NCI-H187 (cell line): ENCODE measurements around the gene DPCD.
"Not testable (repeated sequence)": the region's sequence is repeated elsewhere in the genome, so short reads cannot be mapped to it uniquely, and the experiment has no call there.

Experiments used
- DNase-seq, 2 experiments: peaks; one replicate each; lab custom pipeline; 2025; lab: John Stamatoyannopoulos, UW

Gene DPCD

DNA sequence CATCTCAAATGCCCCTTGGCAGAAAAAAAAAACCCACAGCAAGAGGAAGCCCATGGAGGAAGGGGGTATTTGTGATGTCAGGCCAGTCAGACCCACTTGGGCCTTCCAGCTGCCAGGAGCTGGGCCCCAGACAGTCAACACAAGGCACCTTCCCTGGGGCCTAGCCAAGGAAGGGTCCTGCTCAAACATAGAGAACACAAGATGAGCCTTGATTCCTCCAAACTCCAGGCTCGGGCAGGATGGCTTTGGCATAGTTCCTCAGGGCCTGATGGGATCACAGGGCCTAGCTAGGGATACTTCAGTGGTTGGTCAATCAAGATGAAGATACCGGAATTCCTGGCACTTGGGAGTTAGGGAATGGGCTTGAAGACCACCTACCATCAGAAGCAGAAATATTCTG, 30.8 kb downstream of the DPCD start:
- no peak for DNase-seq

DNA sequence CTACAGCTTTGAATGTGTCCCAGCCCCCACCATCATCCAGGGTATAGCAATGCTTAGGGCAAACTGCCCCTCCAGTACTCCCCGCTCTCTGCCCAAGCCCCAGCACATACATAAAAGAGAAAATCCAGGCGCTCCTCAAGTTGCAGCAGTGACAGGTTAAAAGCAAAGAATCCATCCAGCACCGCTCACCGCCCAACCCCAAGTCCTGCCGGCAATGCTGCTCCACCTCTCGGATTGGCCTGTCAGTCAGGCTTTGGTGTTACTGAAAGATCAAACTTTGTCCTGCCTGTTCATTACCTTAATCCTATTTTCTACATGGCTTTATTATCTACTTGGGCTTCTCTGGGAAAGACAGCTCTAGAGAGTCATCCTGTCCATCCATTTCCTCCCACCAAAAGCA, 31.9 kb downstream of the DPCD start:
- no peak for DNase-seq

DNA sequence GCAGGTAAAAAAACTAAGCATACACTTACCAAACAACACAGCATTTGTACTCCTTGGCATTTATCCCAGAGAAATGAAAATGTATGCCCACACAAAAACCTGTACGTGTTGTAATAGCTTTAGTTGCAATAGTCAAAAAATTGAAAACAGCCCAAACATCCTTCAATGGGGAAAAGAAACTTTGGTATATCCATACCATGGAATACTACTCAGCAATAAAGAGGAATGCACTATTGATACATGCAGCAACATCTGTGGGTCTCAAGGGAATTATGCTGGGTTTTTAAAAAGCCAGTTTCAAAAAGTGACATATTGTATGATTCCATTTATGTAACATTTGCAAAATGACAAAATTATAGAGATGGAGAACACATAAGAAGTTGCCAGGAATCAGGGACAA, 35.4 kb downstream of the DPCD start:
- no peak for DNase-seq

GRCh38 chr10:101624526-101625102, 36.5 kb downstream of the DPCD start:
- DNase-seq: no peak

DNA sequence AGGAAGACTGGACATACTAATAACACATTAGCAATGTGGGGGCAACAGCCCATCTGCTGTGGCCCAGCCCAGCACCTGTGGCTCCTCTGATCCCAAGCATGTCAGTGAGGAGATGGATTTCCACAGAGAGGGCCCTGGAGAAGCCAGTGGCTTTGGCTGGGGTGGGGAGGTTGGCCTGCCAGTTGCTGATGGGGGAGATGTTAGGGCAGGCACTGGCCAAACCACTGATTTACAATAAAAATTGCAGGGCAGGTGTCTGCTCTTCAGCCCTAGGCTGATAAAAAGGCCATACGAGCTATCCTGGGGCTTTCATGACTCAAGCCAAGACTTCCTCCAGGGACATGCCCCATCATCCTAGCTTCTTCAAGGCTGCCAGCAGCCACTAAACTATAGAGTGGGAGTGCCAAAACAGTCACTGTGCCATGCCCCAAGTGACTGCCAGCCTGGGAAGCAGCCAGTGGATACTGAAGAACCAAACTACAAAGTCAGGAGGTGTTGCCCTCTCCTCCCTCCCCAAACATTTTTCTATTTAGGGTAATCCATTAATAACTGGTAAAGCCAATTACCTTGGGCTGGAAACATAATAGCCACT, 37.8 kb downstream of the DPCD start:
- DNase-seq: no peak

GRCh38 chr10:101629837-101630632, 41.9 kb downstream of the DPCD start:
- no peak for DNase-seq

DNA sequence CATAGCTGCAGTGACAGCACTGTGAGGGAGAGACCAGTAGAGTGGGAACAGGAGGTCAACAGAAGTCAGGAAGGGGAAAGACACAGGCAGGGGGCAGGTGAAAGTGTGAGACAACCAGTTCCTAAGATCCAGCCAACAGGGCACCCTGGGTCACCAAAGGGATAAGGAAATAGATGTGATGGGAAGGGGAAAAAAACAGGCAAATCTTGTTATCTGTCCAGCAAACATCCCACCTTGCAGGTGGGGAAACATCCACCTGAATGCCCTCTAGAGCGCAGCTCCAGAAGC, 42.5 kb downstream of the DPCD start:
- DNase-seq: no peak

DNA sequence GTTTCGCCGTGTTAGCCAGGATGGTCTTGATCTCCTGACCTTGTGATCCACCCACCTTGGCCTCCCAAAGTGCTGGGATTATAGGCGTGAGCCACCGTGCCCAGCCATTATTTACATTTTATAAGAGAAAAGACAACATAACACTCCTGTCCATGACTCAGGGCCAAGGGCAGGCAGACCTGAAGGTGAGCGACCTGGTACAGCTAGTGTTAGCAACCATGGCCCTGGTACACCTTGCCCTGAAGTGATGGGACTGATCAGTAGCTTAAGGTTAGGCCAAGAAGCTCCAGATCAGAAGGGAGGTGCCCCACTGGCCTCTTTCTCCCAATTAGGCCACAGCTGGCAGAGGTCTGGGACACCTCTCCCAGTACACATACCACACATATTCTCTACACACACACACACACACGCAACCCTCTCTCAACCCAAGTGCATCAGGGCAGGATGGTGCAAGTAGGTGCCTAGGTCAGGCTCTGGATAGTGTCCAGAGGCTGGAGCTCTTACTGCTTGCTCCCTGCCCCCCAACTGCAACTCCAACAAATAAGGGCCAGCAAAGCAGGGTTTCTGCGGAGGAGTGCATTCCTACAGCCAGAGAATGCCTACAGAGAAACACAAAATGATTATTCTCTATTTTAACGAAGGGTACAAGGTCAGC, 43.8 kb downstream of the DPCD start:
- DNase-seq: no peak

- not testable (repeated sequence) for DNase-seq
These were observed 45.4 kb downstream of the DPCD start for GRCh38 chr10:101633510-101633909.

DNA sequence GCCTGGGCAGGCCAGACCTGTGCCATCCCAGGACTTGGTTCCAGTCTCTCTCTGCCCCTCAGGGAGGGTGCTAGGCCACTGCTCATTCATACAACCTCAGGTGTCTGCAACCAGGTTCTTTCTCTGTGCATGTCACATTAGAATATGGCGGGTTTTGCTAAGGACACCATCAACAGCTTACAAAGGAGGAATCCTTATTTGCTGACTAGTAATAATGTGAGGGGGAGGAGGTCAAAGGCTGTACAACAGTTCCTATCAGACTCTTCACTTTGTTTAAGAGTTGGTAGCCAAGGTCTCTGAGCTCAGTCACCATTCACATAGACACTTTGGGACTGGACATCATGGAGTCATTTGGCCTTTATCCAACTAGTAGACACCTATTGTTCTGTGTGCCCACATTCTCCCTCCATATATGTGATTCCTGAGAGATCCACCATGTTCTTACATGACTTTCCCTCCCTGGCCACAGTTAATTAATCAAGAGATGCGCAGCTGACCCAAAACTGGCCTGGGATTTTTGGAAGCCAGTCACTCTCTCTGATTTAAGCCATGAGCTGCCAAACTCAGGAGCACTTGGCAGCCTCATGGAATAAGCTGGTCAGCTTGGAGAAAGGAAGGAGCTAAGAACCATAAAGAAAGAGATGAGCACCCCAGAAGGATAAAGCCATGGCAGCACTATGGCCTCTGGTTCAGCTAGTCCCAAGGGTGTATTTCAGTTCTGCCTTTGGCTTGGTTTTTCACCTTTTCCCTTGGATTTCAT, 51.2 kb downstream of the DPCD start:
- DNase-seq: no peak

GRCh38 chr10:101643546-101643945, 55.4 kb downstream of the DPCD start:
- DNase-seq: no peak

- no peak for DNase-seq
These were observed 55.9 kb downstream of the DPCD start for GRCh38 chr10:101644002-101644401.

DNA sequence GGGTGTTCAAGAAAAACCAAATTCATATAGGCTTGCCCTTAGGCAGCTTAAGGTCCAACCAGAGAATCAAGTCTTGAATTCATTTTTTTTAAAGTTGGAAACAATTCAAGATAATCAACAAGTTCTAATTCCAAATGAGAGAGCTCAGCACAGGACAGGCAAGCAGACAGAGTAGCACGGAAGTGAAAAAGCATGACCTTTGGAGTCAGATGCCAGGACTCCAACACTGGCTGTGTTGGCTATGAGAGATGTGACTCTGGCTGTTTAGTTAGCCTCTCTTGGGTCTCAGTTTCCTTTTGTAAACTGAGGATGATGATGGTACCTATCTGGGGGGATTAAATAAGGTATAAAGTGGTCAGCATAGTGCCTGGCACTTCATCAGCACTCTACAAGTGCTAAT, 57.5 kb downstream of the DPCD start:
- DNase-seq: no peak

DNA sequence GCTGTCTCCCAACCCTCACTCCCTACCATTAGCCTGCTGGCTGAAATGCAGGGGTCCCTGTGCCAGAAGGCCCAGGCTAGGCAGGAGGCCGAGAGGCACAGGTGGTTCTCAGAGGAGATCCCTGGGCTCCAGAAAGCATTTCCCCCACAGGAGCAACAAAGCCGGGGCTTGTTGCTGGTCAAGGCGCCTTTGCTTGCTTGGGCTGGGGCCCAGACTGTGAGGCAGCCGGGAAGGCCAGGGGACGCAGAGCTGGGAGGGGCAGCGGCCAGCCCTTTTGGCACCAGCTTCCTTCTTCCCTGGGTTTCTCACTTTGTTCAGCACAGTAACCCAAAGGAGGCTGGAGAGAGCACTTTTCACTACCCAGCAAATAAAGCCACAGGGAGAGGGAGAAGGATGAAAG, 58.2 kb downstream of the DPCD start:
- DNase-seq: no peak

DNA sequence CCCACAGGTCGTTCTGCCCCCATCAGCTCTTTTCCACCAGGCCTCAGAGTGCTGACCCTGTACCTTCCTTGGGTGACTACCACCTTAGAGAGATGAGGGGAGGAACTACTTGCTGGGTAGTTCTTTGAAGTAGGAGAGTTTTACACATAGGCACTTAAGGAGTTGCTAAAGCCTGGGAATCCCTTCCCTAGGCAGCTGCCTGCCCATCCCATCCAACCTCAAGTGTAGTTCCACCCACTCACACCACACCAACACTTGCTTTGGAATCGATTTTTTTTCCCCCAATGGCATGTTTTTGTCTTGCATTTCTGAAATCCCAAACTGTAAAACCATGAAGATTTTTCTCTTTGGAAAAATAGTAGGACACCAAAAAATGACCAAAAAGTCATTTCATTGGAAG, 59.1 kb downstream of the DPCD start:
- DNase-seq: no peak

DNA sequence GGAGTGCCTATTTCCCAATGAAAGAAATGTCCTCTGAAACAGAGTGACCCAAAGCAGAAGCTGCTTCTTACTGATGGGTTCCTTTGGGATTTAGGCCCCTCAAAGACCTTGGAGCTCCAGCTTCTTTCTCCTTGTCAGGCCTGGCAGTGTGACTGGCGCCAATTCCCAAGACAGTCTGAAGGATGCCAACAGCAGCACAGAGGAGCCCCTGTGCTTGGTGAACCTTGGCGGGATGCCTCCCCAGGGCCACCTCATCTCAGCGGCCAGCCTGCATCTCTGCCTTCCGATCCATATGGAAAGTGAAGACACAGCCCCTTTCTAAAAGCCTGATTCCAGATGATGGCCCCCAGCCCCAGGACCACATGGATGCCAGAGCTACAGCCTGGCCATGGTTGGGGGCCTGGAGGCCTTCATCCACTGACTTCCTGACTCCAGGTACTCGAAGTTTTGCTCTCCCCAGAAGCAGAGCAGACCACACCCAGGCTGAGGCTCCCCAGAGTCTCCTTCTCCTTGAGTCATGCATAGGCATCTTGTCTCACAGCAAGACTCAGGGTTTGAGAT, 61.5 kb downstream of the DPCD start:
- no peak for DNase-seq

GRCh38 chr10:101650863-101651262, 62.7 kb downstream of the DPCD start:
- no peak for DNase-seq

- DNase-seq: no peak
These were observed 63.2 kb downstream of the DPCD start for GRCh38 chr10:101651336-101651735.

DNA sequence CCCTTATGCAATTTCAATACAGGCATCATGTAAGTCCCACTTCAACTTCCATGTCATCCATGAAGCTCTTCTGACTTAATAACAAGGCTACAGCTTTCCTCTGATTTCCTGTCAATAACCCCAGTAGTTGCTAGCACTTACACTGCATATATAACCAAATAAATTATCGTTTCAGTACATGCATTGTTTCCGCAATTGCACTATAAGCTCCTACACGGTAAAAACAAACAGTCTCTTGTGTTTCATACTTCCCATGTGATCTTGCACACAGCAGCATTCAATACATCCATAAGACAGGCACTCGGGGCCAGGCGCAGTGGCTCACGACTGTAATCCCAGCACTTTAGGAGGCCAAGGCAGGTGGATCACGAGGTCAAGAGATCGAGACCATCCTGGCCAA, 65.4 kb downstream of the DPCD start:
- DNase-seq: no peak

DNA sequence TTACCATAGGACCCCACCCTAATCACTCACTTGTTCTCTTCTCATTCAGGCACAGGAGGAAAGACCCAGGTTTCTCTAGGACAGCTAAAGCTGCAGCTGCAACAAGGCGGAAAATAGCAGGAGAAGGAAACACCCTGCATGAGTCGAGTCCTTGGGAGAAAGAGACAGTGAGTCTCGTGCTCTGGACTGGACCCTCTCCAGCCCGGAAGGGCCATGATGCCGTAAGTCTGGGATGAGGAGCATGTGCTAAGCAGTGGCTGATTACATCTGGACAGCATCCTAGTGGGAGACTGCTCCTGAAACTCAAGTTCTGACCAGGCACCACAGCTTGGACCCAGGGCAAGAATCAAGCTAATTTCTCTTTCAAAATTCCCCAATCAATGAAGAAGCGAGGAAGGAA, 67.4 kb downstream of the DPCD start:
- no peak for DNase-seq

- no peak for DNase-seq
These were observed 68.8 kb downstream of the DPCD start for GRCh38 chr10:101656890-101657289.

DNA sequence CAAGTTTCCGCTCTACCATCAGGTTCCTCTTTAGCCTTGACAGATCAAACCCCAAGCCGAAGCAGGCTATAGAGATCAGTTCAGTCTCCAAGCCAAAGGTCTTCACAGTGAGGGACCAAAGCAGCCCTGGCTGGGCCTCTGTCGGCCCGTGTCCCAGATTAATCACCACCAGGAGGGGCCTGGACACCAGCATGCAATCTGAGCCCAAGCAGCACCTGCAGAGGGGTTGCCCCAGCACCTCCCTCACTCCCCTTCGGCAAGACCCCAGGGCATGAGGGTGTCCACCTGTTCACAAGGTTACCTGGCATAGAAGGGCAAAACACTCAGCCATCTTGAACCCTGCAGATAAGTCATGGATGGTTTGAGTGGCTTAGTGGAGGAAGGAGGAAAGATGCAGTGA, 70.9 kb downstream of the DPCD start:
- DNase-seq: no peak
